SK-N-SH treated with all-trans-retinoic acid at 6 μM for 48 hours (cell line): ENCODE results near the gene SEC24D.
"Not testable (repeated sequence)": the region's sequence is repeated elsewhere in the genome, so short reads cannot be mapped to it uniquely, and the experiment has no call there.

Experiments used
- ATAC-seq: fragments of 200-7000 bp; cut with Tn5 transposase; 3 replicates; pipeline ENCODE4 v1.9.1; 2020; ENCODE audit warnings: mild to moderate bottlenecking, moderate library complexity
- ARNTL ChIP-seq: fragments of 450-650 bp; formaldehyde crosslinking; IDR thresholded peaks from 2 replicates; pipeline ENCODE4 v1.5.0; 2020; ENCODE audit warnings: low read depth, mild to moderate bottlenecking, moderate library complexity, borderline replicate concordance
- CREB5 ChIP-seq: fragments of 250-450 bp; sonication (Bioruptor Pico); IDR thresholded peaks from 2 replicates; pipeline ENCODE4 v1.5.1; 2020; ENCODE audit warnings: low read depth, mild to moderate bottlenecking, moderate library complexity
- CSDC2 ChIP-seq: fragments of 250-450 bp; sonication (Bioruptor Pico); IDR thresholded peaks from 2 replicates; pipeline ENCODE4 v1.5.0; 2020; ENCODE audit warnings: mild to moderate bottlenecking, moderate library complexity
- ESRRG ChIP-seq: fragments of 250-450 bp; sonication (Bioruptor Pico); IDR thresholded peaks from 2 replicates; pipeline ENCODE4 v1.6.1; 2021; ENCODE audit warnings: mild to moderate bottlenecking
- GLIS3 ChIP-seq: fragments of 250-450 bp; sonication (Bioruptor Pico); IDR thresholded peaks from 2 replicates; pipeline ENCODE4 v1.5.0; 2020; ENCODE audit warnings: mild to moderate bottlenecking, moderate library complexity
- ISL1 ChIP-seq: fragments of 250-450 bp; sonication (Bioruptor Pico); IDR thresholded peaks from 2 replicates; pipeline ENCODE4 v2.1.2; 2022; ENCODE audit warnings: mild to moderate bottlenecking, moderate library complexity
- OSR1 ChIP-seq: fragments of 250-450 bp; sonication (Bioruptor Pico); IDR thresholded peaks from 2 replicates; pipeline ENCODE4 v1.8.0; 2022; ENCODE audit warnings: moderate library complexity, mild to moderate bottlenecking, inconsistent platforms
- PATZ1 ChIP-seq: fragments of 250-450 bp; sonication (Bioruptor Pico); IDR thresholded peaks from 2 replicates; pipeline ENCODE4 v1.8.0; 2020; ENCODE audit warnings: mild to moderate bottlenecking, moderate library complexity, borderline replicate concordance
- PPARA ChIP-seq: fragments of 250-450 bp; sonication (Bioruptor Pico); IDR thresholded peaks from 2 replicates; pipeline ENCODE4 v1.5.0; 2020; ENCODE audit warnings: mild to moderate bottlenecking, borderline replicate concordance
- RARB ChIP-seq: fragments of 250-450 bp; sonication (Bioruptor Pico); IDR thresholded peaks from 2 replicates; pipeline ENCODE4 v1.8.0; 2021; ENCODE audit warnings: mild to moderate bottlenecking, moderate library complexity
- SNAI2 ChIP-seq: fragments of 250-450 bp; sonication (Bioruptor Pico); IDR thresholded peaks from 2 replicates; pipeline ENCODE4 v1.5.0; 2020; ENCODE audit warnings: mild to moderate bottlenecking, moderate library complexity
- TCF4 ChIP-seq: fragments of 250-450 bp; sonication (Bioruptor Pico); IDR thresholded peaks from 2 replicates; pipeline ENCODE4 v1.8.0; 2021; ENCODE audit warnings: mild to moderate bottlenecking, moderate library complexity, borderline replicate concordance
- TOX ChIP-seq: fragments of 250-450 bp; sonication (Bioruptor Pico); IDR thresholded peaks from 2 replicates; pipeline ENCODE4 v1.8.0; 2021; ENCODE audit warnings: mild to moderate bottlenecking, moderate library complexity, borderline replicate concordance
- TSHZ2 ChIP-seq: fragments of 250-450 bp; sonication (Bioruptor Pico); IDR thresholded peaks from 2 replicates; pipeline ENCODE4 v1.5.0; 2020; ENCODE audit warnings: mild to moderate bottlenecking, moderate library complexity
- ZC3H10 ChIP-seq: fragments of 250-450 bp; sonication (Bioruptor Pico); IDR thresholded peaks from 2 replicates; pipeline ENCODE4 v1.5.1; 2021; ENCODE audit warnings: mild to moderate bottlenecking, moderate library complexity
- ZFP3 ChIP-seq: fragments of 250-450 bp; sonication (Bioruptor Pico); IDR thresholded peaks from 2 replicates; pipeline ENCODE4 v1.5.0; 2020; ENCODE audit warnings: mild to moderate bottlenecking, moderate library complexity
- ZFP30 ChIP-seq: fragments of 450-650 bp; formaldehyde crosslinking; IDR thresholded peaks from 2 replicates; pipeline ENCODE4 v1.5.0; 2022; ENCODE audit warnings: mild to moderate bottlenecking, moderate library complexity
- ZNF565 ChIP-seq: fragments of 450-650 bp; formaldehyde crosslinking; conservative IDR thresholded peaks from 2 replicates; pipeline ENCODE4 v1.5.0; 2020; ENCODE audit warnings: low read depth, mild to moderate bottlenecking, moderate library complexity
- ZNF70 ChIP-seq: fragments of 450-650 bp; formaldehyde crosslinking; IDR thresholded peaks from 2 replicates; pipeline ENCODE4 v1.5.0; 2020; ENCODE audit warnings: mild to moderate bottlenecking, moderate library complexity
- ZNF8 ChIP-seq: fragments of 450-650 bp; formaldehyde crosslinking; IDR thresholded peaks from 2 replicates; pipeline ENCODE4 v1.5.0; 2020; ENCODE audit warnings: mild to moderate bottlenecking, moderate library complexity
- TF ChIP-seq, protein P1 (sequence below): fragments of 250-450 bp; sonication (Bioruptor Pico); IDR thresholded peaks from 2 replicates; pipeline ENCODE4 v1.5.1; 2021; ENCODE audit warnings: mild to moderate bottlenecking, moderate library complexity
- TF ChIP-seq, protein P2 (sequence below): fragments of 250-450 bp; sonication (Bioruptor Pico); IDR thresholded peaks from 2 replicates; pipeline ENCODE4 v1.8.0; 2021; ENCODE audit warnings: low read depth, mild to moderate bottlenecking, moderate library complexity, borderline replicate concordance

The SEC24D gene

DNA sequence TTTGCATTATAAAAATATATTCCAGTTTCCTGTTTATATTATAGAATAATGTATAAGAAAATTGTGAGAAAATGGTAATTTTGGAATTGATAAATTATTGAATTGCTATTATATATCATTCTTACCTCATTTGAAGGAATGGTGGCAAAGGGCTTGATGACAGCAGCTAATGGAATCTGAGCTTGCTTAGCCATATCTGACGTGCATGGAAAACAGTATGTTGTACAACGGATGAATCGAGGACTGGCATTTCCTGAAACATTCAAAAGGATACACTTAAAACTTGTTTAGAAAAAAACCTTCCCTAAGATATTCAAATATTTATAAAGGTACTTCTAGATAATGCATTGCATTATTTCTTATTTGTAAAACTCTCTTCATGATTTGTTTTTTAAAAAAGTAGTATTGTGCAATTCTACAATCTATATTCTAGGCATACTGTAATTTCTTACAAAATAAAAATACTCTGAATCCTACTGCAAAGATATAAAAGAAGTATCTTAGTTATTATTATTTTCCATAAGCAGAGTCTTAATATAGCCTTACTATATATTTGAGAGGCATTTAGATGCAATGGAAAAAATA is 38.3 kb downstream of the SEC24D start:
- TF ChIP-seq SNAI2 (no peak), OSR1 (CRISPR knock-in tag) (no peak), ZFP30 (CRISPR knock-in tag) (no peak), ZNF8 (CRISPR knock-in tag) (no peak)
- ATAC-seq, result no peak

DNA sequence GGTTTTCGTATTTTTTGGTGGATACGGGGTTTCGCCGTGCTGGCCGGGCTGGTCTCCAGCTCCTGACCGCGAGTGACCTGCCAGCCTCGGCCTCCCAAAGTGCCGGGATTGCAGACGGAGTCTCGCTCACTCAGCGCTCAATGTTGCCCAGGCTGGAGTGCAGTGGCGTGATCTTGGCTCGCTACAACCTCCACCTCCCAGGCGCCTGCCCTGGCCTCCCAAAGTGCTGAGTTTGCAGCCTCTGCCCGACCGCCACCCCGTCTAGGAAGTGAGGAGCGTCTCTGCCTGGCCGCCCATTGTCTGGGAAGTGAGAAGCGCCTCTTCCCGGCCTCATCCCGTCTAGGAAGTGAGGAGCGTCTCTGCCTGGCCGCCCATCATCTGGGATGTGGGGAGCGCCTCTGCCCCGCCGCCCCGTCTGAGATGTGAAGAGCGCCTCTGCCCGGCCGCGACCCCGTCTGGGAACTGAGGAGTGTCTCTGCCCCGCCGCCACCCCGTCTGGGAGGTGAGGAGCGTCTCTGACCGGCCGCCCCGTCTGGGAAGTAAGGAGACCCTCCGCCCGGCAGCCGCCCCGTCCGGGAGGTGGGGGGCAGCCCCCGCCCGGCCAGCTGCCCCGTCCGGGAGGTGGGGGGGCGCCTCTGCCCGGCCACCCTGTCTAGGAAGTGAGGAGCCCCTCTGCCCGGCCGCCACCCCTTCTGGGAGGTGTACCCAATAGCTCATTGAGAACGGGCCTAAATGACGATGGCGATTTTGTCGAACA is 44.1 kb downstream of the SEC24D start:
- ATAC-seq, result not testable (repeated sequence)

- no peak for ATAC-seq
- TF ChIP-seq PATZ1 (CRISPR knock-in tag) (no peak), TSHZ2 (CRISPR knock-in tag) (no peak)
- TF ChIP-seq, protein P1, sequence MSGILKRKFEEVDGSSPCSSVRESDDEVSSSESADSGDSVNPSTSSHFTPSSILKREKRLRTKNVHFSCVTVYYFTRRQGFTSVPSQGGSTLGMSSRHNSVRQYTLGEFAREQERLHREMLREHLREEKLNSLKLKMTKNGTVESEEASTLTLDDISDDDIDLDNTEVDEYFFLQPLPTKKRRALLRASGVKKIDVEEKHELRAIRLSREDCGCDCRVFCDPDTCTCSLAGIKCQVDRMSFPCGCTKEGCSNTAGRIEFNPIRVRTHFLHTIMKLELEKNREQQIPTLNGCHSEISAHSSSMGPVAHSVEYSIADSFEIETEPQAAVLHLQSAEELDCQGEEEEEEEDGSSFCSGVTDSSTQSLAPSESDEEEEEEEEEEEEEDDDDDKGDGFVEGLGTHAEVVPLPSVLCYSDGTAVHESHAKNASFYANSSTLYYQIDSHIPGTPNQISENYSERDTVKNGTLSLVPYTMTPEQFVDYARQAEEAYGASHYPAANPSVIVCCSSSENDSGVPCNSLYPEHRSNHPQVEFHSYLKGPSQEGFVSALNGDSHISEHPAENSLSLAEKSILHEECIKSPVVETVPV (CRISPR knock-in tag), result no peak
Measured at GRCh38 chr4:118790544-118790943, 45.4 kb downstream of the SEC24D start.

GRCh38 chr4:118788911-118789310 is 47.0 kb downstream of the SEC24D start:
- no peak for ATAC-seq
- TF ChIP-seq GLIS3 (CRISPR knock-in tag) (no peak), ZNF70 (CRISPR knock-in tag) (no peak), ARNTL (CRISPR knock-in tag) (no peak), RARB (no peak), TCF4 (no peak)

GRCh38 chr4:118787844-118788380 is 48.0 kb downstream of the SEC24D start:
- TF ChIP-seq TOX (CRISPR knock-in tag) (no peak), ZFP30 (CRISPR knock-in tag) (no peak), ZNF565 (CRISPR knock-in tag) (no peak), GLIS3 (CRISPR knock-in tag) (no peak), ZC3H10 (CRISPR knock-in tag) (no peak), ARNTL (CRISPR knock-in tag) (no peak), PPARA (CRISPR knock-in tag) (no peak), ZFP3 (CRISPR knock-in tag) (no peak), CREB5 (CRISPR knock-in tag) (no peak), ISL1 (CRISPR knock-in tag) (no peak), TCF4 (no peak), TSHZ2 (CRISPR knock-in tag) (no peak), RARB (no peak), SNAI2 (no peak), CSDC2 (no peak), ESRRG (CRISPR knock-in tag) (no peak), OSR1 (CRISPR knock-in tag) (no peak)
- TF ChIP-seq, protein P2, sequence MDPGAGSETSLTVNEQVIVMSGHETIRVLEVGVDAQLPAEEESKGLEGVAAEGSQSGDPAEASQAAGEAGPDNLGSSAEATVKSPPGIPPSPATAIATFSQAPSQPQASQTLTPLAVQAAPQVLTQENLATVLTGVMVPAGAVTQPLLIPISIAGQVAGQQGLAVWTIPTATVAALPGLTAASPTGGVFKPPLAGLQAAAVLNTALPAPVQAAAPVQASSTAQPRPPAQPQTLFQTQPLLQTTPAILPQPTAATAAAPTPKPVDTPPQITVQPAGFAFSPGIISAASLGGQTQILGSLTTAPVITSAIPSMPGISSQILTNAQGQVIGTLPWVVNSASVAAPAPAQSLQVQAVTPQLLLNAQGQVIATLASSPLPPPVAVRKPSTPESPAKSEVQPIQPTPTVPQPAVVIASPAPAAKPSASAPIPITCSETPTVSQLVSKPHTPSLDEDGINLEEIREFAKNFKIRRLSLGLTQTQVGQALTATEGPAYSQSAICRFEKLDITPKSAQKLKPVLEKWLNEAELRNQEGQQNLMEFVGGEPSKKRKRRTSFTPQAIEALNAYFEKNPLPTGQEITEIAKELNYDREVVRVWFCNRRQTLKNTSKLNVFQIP (CRISPR knock-in tag), result no peak

More at GRCh38 chr4:118787844-118788380, 48.0 kb downstream of the SEC24D start:
- ATAC-seq, result no peak
